Measurements from ENCODE around the gene FKRP. TPM values are rescaled to one million over a fixed set of nuclear protein-coding genes. Genes with fewer than 3 reads are reported as not detected.

The FKRP gene
- total RNA-seq, 2 experiments from 2014 or later, result 15.5 to 18.9 TPM

DNA sequence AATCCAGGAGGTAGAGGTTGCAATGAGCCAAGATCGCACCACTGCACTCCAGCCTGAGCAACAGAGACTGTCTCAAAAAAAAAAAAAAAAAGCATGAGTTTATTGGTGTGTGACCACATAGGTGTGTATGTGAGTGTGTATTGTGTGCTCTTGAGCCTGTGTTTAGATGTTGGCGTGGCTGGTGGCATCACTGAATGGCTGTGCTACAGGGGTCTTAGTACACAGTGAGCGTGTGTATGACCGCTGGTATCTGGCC is 40.1 kb downstream of the FKRP start:
- peaks cover 12% of the 10 kb centered on the region; the same call in 1 of the 2 replicates for H4K20me1 ChIP-seq (ENCODE audit: insufficient read depth, low read length)
- CTCF ChIA-PET (ENCODE audit: unreplicated experiment), result interaction anchor here (0.6 kb wide), 1 partner anchor 27 kb away, joined by 3 read pairs; no protein-coding TSS in a partner anchor
- no peaks in the 10 kb centered on the region for H3K9me2 ChIP-seq (ENCODE audit: insufficient read depth, low read length)
- intact Hi-C loops (cut with micrococcal nuclease; ENCODE audit: unreplicated experiment), result loop anchor here (2.0 to 5.0 kb wide), 2 partner anchors 39 to 69 kb away; partner anchors contain the start of gene PRKD2
- POLR2A ChIA-PET, result interaction anchor here (0.5 to 1.1 kb wide), 3 partner anchors 35 to 1526 kb away, joined by 3 to 4 read pairs (median 3); no protein-coding TSS in a partner anchor
- peak overlapping the region; percentile 90 for H3K27ac ChIP-seq (ENCODE audit: low read depth, low read length, poor library complexity, severe bottlenecking)
- H3K36me3 ChIP-seq (ENCODE audit: insufficient read depth, low read length), result peaks cover 70% of the 10 kb centered on the region
- BruUV-seq (replicated peaks), result no TSS peak
- H3K4me1 ChIP-seq (ENCODE audit: insufficient read depth, low read length, poor library complexity, severe bottlenecking), result peaks cover 24% of the 10 kb centered on the region
- no peaks in the 10 kb centered on the region for H3K9me3 ChIP-seq (ENCODE audit: low read length)
- H3K4me2 ChIP-seq (ENCODE audit: low read length), result peak overlapping the region; percentile 74
- DNase-seq (ENCODE audit: low spot score), result no peak
- peaks cover 72% of the 10 kb centered on the region for H3K79me2 ChIP-seq (ENCODE audit: insufficient read depth, low read depth, low read length)
- H3K4me3 ChIP-seq (ENCODE audit: low read depth, low read length, poor library complexity, severe bottlenecking), result peak overlapping the region; percentile 87
- no peak overlapping the region for H2AFZ ChIP-seq (ENCODE audit: low read length)
- no peak for TF ChIP-seq EZH2phosphoT487 (IDR thresholded peaks at IDR 0.05; ENCODE audit: borderline replicate concordance, low read depth, low read length)
- TF ChIP-seq, protein P1, sequence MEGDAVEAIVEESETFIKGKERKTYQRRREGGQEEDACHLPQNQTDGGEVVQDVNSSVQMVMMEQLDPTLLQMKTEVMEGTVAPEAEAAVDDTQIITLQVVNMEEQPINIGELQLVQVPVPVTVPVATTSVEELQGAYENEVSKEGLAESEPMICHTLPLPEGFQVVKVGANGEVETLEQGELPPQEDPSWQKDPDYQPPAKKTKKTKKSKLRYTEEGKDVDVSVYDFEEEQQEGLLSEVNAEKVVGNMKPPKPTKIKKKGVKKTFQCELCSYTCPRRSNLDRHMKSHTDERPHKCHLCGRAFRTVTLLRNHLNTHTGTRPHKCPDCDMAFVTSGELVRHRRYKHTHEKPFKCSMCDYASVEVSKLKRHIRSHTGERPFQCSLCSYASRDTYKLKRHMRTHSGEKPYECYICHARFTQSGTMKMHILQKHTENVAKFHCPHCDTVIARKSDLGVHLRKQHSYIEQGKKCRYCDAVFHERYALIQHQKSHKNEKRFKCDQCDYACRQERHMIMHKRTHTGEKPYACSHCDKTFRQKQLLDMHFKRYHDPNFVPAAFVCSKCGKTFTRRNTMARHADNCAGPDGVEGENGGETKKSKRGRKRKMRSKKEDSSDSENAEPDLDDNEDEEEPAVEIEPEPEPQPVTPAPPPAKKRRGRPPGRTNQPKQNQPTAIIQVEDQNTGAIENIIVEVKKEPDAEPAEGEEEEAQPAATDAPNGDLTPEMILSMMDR (conservative IDR thresholded peaks at IDR 0.05; ENCODE audit: low read length), result no peak

DNA sequence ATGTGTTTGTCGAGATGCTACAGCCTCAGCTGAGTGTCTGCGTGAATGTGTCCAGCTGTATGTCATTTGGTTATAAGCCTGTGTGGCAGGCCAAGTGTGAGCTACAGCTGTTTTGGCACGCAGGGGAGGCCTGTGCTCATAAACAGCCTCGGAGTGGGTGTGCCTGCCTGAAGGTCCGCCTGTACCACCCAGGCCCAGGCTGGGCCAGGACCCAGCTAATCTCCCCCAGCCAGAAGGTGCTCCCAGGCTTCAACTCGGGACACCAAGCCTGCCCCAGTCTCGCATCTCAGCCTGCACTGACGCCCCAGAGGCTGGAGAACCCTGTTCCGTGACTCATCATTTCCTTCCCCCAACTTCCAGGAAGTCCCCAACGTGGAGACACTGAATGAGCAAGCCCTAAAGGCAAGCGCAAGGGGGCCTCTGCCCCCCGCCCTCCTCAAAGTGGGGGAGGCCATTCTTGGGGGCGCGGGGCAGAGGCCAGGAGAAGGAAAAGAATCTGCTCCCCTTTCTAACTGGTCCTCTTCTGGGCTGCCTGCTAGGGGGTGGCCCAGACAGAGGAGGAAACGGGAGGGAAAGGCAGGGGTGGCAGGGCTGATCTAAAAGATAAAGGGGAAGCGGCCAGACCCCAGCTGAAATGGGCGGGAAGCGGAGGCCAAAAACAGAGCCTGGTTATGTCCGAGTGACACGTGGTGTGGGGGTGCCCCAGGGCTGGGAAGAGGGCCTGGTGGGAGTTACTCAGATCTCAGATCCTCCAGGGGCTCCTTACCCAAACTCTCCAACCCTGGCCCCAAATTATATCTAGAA is 40.6 kb downstream of the FKRP start:
- H3K4me3 ChIP-seq (ENCODE audit: low read depth, low read length, poor library complexity, severe bottlenecking), result peak overlapping the region; percentile 87
- POLR2A ChIA-PET, result interaction anchor here (0.5 to 1.1 kb wide), 3 partner anchors 35 to 262 kb away, joined by 3 to 4 read pairs (median 4); partner anchors contain the start of gene TMEM160

More for the DNA sequence above, 40.6 kb downstream of the FKRP start:
- Histone ChIP-seq H3K4me1 (ENCODE audit: insufficient read depth, low read length, poor library complexity, severe bottlenecking) (peaks cover 24% of the 10 kb centered on the region), H3K9me3 (ENCODE audit: low read length) (no peaks in the 10 kb centered on the region), H3K79me2 (ENCODE audit: insufficient read depth, low read depth, low read length) (peaks cover 69% of the 10 kb centered on the region), H2AFZ (ENCODE audit: low read length) (no peak overlapping the region), H4K20me1 (ENCODE audit: insufficient read depth, low read length) (peaks cover 12% of the 10 kb centered on the region; the same call in 1 of the 2 replicates), H3K36me3 (ENCODE audit: insufficient read depth, low read length) (peaks cover 66% of the 10 kb centered on the region), H3K27ac (ENCODE audit: low read depth, low read length, poor library complexity, severe bottlenecking) (peak overlapping the region; percentile 90), H3K9me2 (ENCODE audit: insufficient read depth, low read length) (no peaks in the 10 kb centered on the region), H3K4me2 (ENCODE audit: low read length) (peak overlapping the region; percentile 74)
- CTCF ChIA-PET (ENCODE audit: unreplicated experiment), result interaction anchor here (0.6 kb wide), 1 partner anchor 28 kb away, joined by 3 read pairs; no protein-coding TSS in a partner anchor
- BruUV-seq (replicated peaks), result no TSS peak
- intact Hi-C loops (cut with micrococcal nuclease; ENCODE audit: unreplicated experiment), result loop anchor here (2.0 to 5.0 kb wide), 2 partner anchors 38 to 69 kb away; partner anchors contain the start of gene PRKD2
- TF ChIP-seq, protein P1 (conservative IDR thresholded peaks at IDR 0.05; ENCODE audit: low read length), result 0 out of 2 replicates have a peak, but pooled peaks have one; percentile 11
- TF ChIP-seq EZH2phosphoT487 (IDR thresholded peaks at IDR 0.05; ENCODE audit: borderline replicate concordance, low read depth, low read length), result no peak
- DNase-seq (ENCODE audit: low spot score), result peak; percentile 82
